Activated CD4-positive, alpha-beta T cell treated with anti-CD3 and anti-CD28 coated beads for 48 hours (primary cell): ENCODE results near the gene TPBG.
"Not testable (repeated sequence)": the region's sequence is repeated elsewhere in the genome, so short reads cannot be mapped to it uniquely, and the experiment has no call there.

Experiments
- DNase-seq: peaks from one replicate; pipeline ENCODE4 v3.0.0-alpha.2; 2020

The TPBG gene

DNA sequence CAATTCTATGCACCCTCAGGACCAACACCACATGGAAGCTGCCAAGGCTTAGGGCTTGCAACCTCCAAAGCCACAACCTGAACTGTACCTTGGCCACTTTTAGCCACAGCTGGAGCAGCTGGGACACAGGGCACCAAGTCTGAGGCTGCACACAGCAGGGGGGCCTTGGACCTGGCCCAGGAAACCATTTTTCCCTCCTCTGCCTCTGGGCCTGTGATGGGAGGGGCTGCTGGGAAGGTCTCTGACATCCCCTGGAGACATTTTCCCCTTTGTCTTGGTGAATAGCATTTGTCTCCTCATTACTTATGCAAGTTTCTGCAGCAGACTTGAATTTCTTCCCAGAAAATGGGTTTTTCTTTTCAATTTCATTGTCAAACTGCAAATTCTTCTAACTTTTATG lies 13.0 kb downstream of the TPBG start:
- no peak for DNase-seq

DNA sequence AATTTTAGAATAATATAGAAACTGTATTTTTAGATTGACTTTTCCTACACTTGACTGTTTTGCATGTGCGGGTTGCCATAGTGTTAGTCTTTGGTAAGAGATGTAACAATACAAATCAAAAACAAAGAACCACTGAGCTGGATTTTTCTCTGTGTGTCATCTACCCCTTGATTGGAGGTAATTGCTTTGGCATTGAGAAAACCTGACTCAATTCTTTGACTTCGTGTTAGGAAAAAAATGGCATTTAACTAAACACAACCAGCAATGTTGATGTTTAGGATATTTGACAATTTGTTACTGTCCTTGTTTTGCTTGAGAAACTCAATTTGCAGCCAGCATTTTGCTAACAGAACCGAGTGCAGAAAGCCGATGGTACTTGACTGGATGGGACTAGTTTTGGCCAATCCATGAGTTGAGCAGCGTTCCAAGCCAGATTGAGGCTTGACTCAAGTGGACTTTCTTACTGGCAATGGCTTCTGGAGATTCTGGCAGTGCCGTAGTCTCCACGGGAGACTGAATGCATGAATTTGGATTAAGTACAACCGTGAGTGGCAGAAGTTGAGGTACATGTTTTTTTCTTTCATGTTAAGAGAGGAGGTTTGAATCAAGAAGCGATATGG lies 17.1 kb downstream of the TPBG start:
- no peak for DNase-seq

- no peak for DNase-seq
Measured at GRCh38 chr6:82381278-82381677, 17.7 kb downstream of the TPBG start.

DNA sequence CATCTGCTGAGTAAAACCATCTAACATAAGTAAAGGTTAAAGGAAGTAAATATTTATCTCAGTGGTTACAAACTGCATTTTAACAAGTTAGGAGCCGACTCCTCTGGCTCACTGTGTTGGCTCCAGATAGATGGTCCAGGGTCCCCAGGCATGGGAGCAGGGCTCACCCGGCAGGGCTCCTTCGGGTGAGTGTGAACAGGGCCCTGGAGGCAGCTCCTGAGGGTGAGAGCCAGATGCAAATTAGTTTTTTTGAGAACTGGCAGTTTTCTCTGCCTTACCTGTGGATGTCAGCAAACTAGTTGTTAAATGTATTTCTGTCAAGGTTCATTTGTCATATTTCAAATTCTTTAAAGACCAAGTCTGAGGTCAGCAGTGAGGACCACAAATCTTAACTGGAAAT lies 21.5 kb downstream of the TPBG start:
- no peak for DNase-seq

GRCh38 chr6:82385546-82385945 lies 21.9 kb downstream of the TPBG start:
- DNase-seq: no peak

DNA sequence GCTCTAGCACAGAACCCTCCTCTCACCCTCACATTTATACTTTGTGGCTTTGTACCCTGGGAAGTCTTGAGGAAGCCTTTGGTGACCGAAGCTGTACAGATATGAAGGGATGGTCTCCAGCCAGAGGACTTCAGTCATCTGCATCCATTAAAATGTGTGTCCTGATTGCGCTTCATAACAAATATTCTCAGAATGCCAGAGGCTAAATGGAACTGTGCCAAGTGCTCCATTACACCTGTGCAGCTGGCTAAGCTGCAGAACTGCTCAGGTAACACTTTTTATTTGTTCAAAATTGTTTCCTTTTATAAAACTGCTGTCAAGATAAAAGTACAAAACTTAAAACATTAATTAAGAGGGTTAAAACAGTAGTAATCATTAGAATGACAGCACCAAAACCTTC lies 22.3 kb downstream of the TPBG start:
- DNase-seq: no peak

GRCh38 chr6:82394770-82395169 lies 31.2 kb downstream of the TPBG start:
- not testable (repeated sequence) for DNase-seq

- no peak for DNase-seq
Measured at GRCh38 chr6:82396964-82397751, 33.5 kb downstream of the TPBG start.

DNA sequence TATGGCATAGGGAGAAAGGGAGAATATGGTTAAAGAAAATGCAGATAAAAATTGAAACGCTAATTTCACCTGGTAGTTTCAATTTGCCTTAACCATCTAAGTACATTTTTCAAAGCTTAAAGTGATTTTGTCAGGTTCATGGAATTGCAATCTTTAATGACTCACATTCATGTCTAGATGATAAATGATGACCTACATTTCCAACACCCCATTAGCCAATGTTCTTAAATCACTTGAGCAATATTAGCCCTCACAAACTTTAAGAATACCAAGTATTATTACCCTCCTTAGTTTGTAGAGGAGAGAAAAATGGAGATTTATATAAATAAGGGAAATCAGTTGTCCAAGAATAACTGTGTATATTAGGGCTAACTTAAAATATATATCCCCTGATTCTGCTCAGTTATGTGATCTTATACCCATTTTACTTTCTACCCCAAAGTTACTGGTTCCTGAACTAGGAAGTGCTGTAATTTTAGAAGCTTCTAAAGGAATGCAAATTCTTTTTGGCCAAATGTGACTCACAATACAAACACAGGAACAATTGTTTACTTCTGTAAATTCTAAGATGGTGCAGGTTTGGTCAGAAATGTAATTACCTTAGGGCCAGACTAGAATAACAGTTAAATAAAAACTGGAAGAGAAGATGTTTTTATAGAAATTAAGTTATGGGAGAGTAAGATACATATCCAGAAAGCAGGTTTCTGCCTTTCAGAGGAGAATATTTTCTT lies 34.5 kb downstream of the TPBG start:
- DNase-seq: no peak

DNA sequence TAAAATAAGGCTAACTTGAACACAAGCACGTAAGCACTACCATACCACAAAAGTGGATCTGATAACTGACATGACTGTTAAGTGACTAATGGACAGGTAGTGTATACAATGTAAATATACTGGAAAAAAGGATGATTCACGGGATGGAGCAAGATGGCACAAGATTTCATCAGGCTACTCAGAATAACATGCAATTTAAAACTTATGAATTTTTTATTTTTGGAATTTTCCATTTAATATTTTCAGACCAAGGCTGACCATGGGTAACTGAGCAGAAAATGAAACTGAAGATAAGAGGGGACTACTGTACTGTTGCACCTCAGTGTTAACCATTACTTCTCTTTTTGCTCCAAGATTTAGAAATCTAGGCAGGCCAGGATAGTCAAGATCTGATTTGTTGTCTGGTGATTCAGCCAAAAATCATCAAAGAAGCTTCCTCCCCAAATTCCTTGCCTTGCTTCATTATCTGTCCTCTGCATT lies 45.4 kb downstream of the TPBG start:
- DNase-seq: no peak

- DNase-seq: no peak
Measured at GRCh38 chr6:82410151-82410648, 46.6 kb downstream of the TPBG start.

- no peak for DNase-seq
Measured at GRCh38 chr6:82413868-82414267, 50.3 kb downstream of the TPBG start.

DNA sequence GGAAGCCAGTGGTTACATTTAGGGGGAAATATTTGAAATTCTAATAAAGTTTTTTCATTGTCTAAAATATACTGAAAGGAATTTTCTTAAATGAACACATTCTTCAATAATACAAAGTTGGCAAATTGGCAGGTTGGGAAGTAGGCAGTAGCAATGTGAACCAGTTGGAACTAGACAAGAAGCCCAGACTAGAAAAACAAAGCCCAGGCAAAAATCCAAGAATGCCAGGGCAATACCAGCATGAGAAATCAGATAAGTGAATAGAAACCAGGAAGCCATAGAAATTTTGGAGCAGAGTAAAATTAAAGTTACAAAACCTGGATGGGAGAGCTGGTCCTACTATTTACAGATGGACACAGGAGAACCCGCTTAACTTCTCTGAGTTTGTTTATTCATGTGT lies 52.2 kb downstream of the TPBG start:
- no peak for DNase-seq

- no peak for DNase-seq
Measured at GRCh38 chr6:82416346-82416745, 52.7 kb downstream of the TPBG start.
